ENCODE results near the gene MSGN1.

DNA sequence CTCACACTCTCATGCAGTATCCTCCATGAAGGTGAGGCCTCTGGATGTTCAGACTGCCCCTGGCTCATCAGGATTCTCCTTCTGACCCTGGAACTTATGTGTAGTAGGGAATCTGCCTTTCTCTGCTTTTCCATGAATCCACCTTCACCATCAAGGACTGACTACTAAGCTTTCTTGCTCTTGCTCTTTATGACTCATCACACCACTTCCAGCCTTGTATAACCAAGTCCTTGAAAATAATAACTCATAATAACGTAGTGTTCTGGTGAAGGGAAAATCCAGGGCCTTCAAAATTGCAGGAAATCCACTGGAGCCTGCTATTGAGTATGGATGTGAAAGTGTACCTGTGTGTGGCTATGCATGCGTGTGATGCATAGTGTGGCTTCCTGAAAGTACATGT lies 50.9 kb downstream of the MSGN1 start:
- TF ChIP-seq, protein P1, sequence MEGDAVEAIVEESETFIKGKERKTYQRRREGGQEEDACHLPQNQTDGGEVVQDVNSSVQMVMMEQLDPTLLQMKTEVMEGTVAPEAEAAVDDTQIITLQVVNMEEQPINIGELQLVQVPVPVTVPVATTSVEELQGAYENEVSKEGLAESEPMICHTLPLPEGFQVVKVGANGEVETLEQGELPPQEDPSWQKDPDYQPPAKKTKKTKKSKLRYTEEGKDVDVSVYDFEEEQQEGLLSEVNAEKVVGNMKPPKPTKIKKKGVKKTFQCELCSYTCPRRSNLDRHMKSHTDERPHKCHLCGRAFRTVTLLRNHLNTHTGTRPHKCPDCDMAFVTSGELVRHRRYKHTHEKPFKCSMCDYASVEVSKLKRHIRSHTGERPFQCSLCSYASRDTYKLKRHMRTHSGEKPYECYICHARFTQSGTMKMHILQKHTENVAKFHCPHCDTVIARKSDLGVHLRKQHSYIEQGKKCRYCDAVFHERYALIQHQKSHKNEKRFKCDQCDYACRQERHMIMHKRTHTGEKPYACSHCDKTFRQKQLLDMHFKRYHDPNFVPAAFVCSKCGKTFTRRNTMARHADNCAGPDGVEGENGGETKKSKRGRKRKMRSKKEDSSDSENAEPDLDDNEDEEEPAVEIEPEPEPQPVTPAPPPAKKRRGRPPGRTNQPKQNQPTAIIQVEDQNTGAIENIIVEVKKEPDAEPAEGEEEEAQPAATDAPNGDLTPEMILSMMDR (IDR thresholded peaks at IDR 0.05; ENCODE audit: low read length): no peak
- no peak for TF ChIP-seq EZH2 (IDR thresholded peaks at IDR 0.05; ENCODE audit: borderline replicate concordance, low read length)

Measured in OCI-LY1 (cell line).